ENCODE results near the gene MBD3L2B. TPM values are rescaled to one million over a fixed set of nuclear protein-coding genes. Genes with fewer than 3 reads are reported as not detected.

MBD3L2B gene
- total RNA-seq, 4 donors from 2014 or later: not detected

- Histone ChIP-seq H3K4me1 (no peaks in the 10 kb centered on the region), H3K36me3 (no peaks in the 10 kb centered on the region), H3K27me3 (no peaks in the 10 kb centered on the region), H3K27ac (no peak overlapping the region), H3K4me3 (no peak overlapping the region), H3K9me3 (peaks cover 0 to 14% (median 0%) of the 10 kb centered on the region in 3 donors)
- WGBS, 2 donors (ENCODE audit: low coverage in 1 of 2): 85 to 87% methylated on average over 5 to 9 of the region's 12 CpGs
- TF ChIP-seq EP300 (IDR thresholded peaks at IDR 0.05): no peak
- ATAC-seq: no peak
Observed at GRCh38 chr19:7010722-7011593, 10.3 kb downstream of the MBD3L2B start.

- no peak for ATAC-seq
- Histone ChIP-seq H3K27me3 (no peaks in the 10 kb centered on the region), H3K4me1 (no peaks in the 10 kb centered on the region), H3K4me3 (no peak overlapping the region), H3K27ac (no peak overlapping the region), H3K9me3 (no peaks in the 10 kb centered on the region), H3K36me3 (no peaks in the 10 kb centered on the region)
- WGBS, 2 donors (ENCODE audit: low coverage in 1 of 2): 30 to 50% methylated on average over 1 to 2 of the region's 4 CpGs
- TF ChIP-seq CTCF (IDR thresholded peaks at IDR 0.05): no peak
Observed at GRCh38 chr19:7007859-7008258, 13.4 kb downstream of the MBD3L2B start.

GRCh38 chr19:7006135-7006704 is 15.0 kb downstream of the MBD3L2B start:
- Histone ChIP-seq H3K9me3 (no peaks in the 10 kb centered on the region), H3K36me3 (no peaks in the 10 kb centered on the region), H3K27ac (no peak overlapping the region), H3K27me3 (peaks cover 8% of the 10 kb centered on the region), H3K4me1 (no peaks in the 10 kb centered on the region), H3K4me3 (no peak overlapping the region)
- TF ChIP-seq POLR2A (IDR thresholded peaks at IDR 0.05): no peak
- no peak for TF ChIP-seq POLR2AphosphoS5 (IDR thresholded peaks at IDR 0.05)
- no peak for TF ChIP-seq EP300 (IDR thresholded peaks at IDR 0.05)
- no peak for TF ChIP-seq CTCF (IDR thresholded peaks at IDR 0.05)
- WGBS, 2 donors (ENCODE audit: low coverage in 1 of 2): 70 to 78% methylated on average over 2 to 6 of the region's 11 CpGs
- no peak for ATAC-seq

DNA sequence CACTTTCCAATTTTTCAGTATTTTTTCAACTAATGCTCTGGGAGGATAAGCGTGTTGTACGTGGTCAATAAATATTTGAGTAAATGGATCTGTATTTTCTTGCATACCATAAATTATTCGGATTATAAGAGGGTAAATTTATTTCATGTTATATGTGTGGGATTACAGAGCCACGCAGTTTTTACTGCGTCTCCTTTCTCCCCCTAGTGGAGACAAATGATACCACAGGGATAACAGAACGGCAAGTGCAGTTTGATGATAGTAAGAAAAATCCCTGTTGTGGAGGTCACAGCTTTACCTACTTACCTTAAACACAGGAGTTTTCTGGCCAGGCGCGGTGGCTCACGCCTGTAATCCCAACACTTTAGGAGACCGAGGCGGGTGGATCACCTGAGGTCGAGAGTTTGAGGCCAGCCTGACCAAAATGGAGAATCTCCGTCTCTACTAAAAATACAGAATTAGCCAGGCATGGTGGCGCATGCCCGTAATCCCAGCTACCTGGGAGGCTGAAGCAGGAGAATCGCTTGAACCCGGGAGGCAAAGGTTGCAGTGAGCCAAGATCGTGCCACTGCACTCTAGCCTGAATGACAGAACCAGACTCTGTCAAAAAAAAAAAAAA is 16.8 kb downstream of the MBD3L2B start:
- no peaks in the 10 kb centered on the region for H3K4me1 ChIP-seq

More for the DNA sequence above, 16.8 kb downstream of the MBD3L2B start:
- Histone ChIP-seq H3K27ac (no peak overlapping the region), H3K27me3 (peaks cover 8% of the 10 kb centered on the region), H3K4me3 (no peak overlapping the region), H3K9me3 (no peaks in the 10 kb centered on the region), H3K36me3 (no peaks in the 10 kb centered on the region)
- 85 to 91% methylated on average over 4 to 14 of the region's 18 CpGs for WGBS, 2 donors (ENCODE audit: low coverage in 1 of 2)
- TF ChIP-seq POLR2A (IDR thresholded peaks at IDR 0.05) (no peak), EP300 (IDR thresholded peaks at IDR 0.05) (no peak), POLR2AphosphoS5 (IDR thresholded peaks at IDR 0.05) (no peak), CTCF (IDR thresholded peaks at IDR 0.05) (no peak)
- no peak for ATAC-seq

Data from gastroesophageal sphincter (tissue), 4 donors.